Glutamatergic neuron (in vitro differentiated cells): ENCODE results near the gene TPD52L2. TPM values are rescaled to one million over a fixed set of nuclear protein-coding genes. Genes with fewer than 3 reads are reported as not detected.

ENCODE experiments used
- DNase-seq: peaks from one replicate; pipeline ENCODE4 v3.0.0; 2022
- H3K27ac Mint-ChIP-seq: one replicate; pipeline ENCODE4 v1.8.0; 2020; ENCODE audit warnings: mild to moderate bottlenecking, mixed read lengths, inconsistent platforms; ENCODE audit not compliant: unreplicated experiment
- H3K27me3 Mint-ChIP-seq: one replicate; pipeline ENCODE4 v1.8.0; 2020; ENCODE audit warnings: mild to moderate bottlenecking, moderate library complexity, mixed read lengths, inconsistent platforms; ENCODE audit not compliant: unreplicated experiment
- H3K36me3 Mint-ChIP-seq: one replicate; pipeline ENCODE4 v1.8.0; 2020; ENCODE audit warnings: mild to moderate bottlenecking, mixed read lengths, inconsistent platforms; ENCODE audit not compliant: unreplicated experiment
- H3K4me1 Mint-ChIP-seq: one replicate; pipeline ENCODE4 v1.8.0; 2020; ENCODE audit warnings: mild to moderate bottlenecking, low read depth, mixed read lengths, inconsistent platforms; ENCODE audit not compliant: unreplicated experiment
- H3K4me3 Mint-ChIP-seq: one replicate; pipeline ENCODE4 v1.8.0; 2020; ENCODE audit warnings: mild to moderate bottlenecking, mixed read lengths, inconsistent platforms; ENCODE audit not compliant: unreplicated experiment
- H3K9me3 Mint-ChIP-seq: one replicate; pipeline ENCODE4 v1.8.0; 2020; ENCODE audit warnings: mild to moderate bottlenecking, moderate library complexity, mixed read lengths, inconsistent platforms; ENCODE audit not compliant: unreplicated experiment
- CTCF ChIP-seq: fragments of 200-600 bp; sonication (generic); IDR thresholded peaks from one replicate; pipeline ENCODE4 v1.5.0; 2021; ENCODE audit not compliant: partially characterized antibody, unreplicated experiment
- microRNA-seq: library from miRNA; unstranded; fragments of <30 nt; microRNA quantifications from one replicate; pipeline ENCODE4, GENCODE V29; 2020; ENCODE audit not compliant: unreplicated experiment
- total RNA-seq: library from RNA; stranded (reverse); fragmentation: NEBNext Ultra II Directional; extraction: Animal tissue kit (Norgen Biotek cat#: 25700); gene quantifications from one replicate; pipeline ENCODE4 v1.2.1, GENCODE V29; 2021; ENCODE audit not compliant: unreplicated experiment

TPD52L2 gene
- total RNA-seq, 1 donor from 2014 or later = 109 TPM

- Mint-ChIP-seq H3K4me3 (no peak overlapping the region), H3K27ac (no peak overlapping the region)
- no peak for DNase-seq
These were observed 74.2 kb downstream of the TPD52L2 start for GRCh38 chr20:63939061-63939935.

GRCh38 chr20:63940071-63940471, 75.0 kb downstream of the TPD52L2 start:
- Mint-ChIP-seq H3K27me3 (peaks cover 10% of the 10 kb centered on the region), H3K27ac (no peak overlapping the region), H3K4me1 (peaks cover 3% of the 10 kb centered on the region), H3K36me3 (no peaks in the 10 kb centered on the region), H3K9me3 (no peaks in the 10 kb centered on the region), H3K4me3 (peak overlapping the region; percentile 34)
- DNase-seq = no peak
- TF ChIP-seq CTCF = no peak

More at GRCh38 chr20:63939061-63939935, 74.2 kb downstream of the TPD52L2 start:
- Mint-ChIP-seq H3K9me3 (peaks cover 4% of the 10 kb centered on the region), H3K27me3 (peaks cover 12% of the 10 kb centered on the region), H3K4me1 (peaks cover 5% of the 10 kb centered on the region), H3K36me3 (no peaks in the 10 kb centered on the region)
- TF ChIP-seq CTCF = no peak

GRCh38 chr20:63940472-63941266, 75.6 kb downstream of the TPD52L2 start:
- Mint-ChIP-seq H3K4me1 (peaks cover 3% of the 10 kb centered on the region), H3K36me3 (no peaks in the 10 kb centered on the region), H3K27me3 (peaks cover 10% of the 10 kb centered on the region), H3K27ac (no peak overlapping the region), H3K4me3 (peak overlapping the region; percentile 76), H3K9me3 (no peaks in the 10 kb centered on the region)
- no peak for TF ChIP-seq CTCF
- no peak for DNase-seq

Small RNAs within 50 kb of the gene (microRNA-seq; reads per million reads assigned to microRNA genes)
- gene MIR1914 (29.5 reads per million, percentile 62 among the genes with 10 or more reads in this experiment), gene MIR941-1 (not detected), gene MIR941-2 (not detected), gene MIR941-3 (not detected), gene MIR941-4 (not detected), gene MIR941-5 (not detected)

Other genes with a start within 250 kb of the TPD52L2 start
- gene GMEB2, start 238.2 kb upstream of the TPD52L2 start, total RNA-seq = 12.8 TPM
- gene STMN3, start 211.8 kb upstream of the TPD52L2 start, total RNA-seq = 459 TPM
- gene RTEL1, start 207.0 kb upstream of the TPD52L2 start, total RNA-seq = 36.3 TPM
- not detected for gene TNFRSF6B, start 168.6 kb upstream of the TPD52L2 start, total RNA-seq
- gene ARFRP1, start 157.3 kb upstream of the TPD52L2 start, total RNA-seq = 51.9 TPM
- 41.5 TPM for gene ZGPAT, start 157.2 kb upstream of the TPD52L2 start, total RNA-seq
- gene LIME1, start 128.6 kb upstream of the TPD52L2 start, total RNA-seq = 16.6 TPM
- gene SLC2A4RG, start 125.5 kb upstream of the TPD52L2 start, total RNA-seq = 47.9 TPM
- 94.4 TPM for gene ZBTB46, start 34.0 kb upstream of the TPD52L2 start, total RNA-seq
- not detected for gene ABHD16B, start 3.8 kb upstream of the TPD52L2 start, total RNA-seq
- 57.9 TPM for gene DNAJC5, start 29.9 kb downstream of the TPD52L2 start, total RNA-seq
- 130 TPM for gene UCKL1, start 91.1 kb downstream of the TPD52L2 start, total RNA-seq
- 32.2 TPM for gene ZNF512B, start 104.7 kb downstream of the TPD52L2 start, total RNA-seq
- 3.1 TPM for gene SAMD10, start 114.4 kb downstream of the TPD52L2 start, total RNA-seq
- 60.9 TPM for gene PRPF6, start 115.9 kb downstream of the TPD52L2 start, total RNA-seq
- 3.9 TPM for gene C20orf204, start 170.9 kb downstream of the TPD52L2 start, total RNA-seq
- gene SOX18, start 184.4 kb downstream of the TPD52L2 start, total RNA-seq = 0.66 TPM
- gene TCEA2, start 197.9 kb downstream of the TPD52L2 start, total RNA-seq = 102 TPM
- 4.4 TPM for gene RGS19, start 214.2 kb downstream of the TPD52L2 start, total RNA-seq
- gene OPRL1, start 214.8 kb downstream of the TPD52L2 start, total RNA-seq = 2.9 TPM
- not detected for gene LKAAEAR1, start 219.1 kb downstream of the TPD52L2 start, total RNA-seq
- not detected for gene NPBWR2, start 242.3 kb downstream of the TPD52L2 start, total RNA-seq